Activated T-helper 1 cell treated with Interleukin-2 at 50 U/mL for 16 hours (primary cell): ENCODE measurements around the gene ADH1B.
"Not testable (repeated sequence)": the region's sequence is repeated elsewhere in the genome, so short reads cannot be mapped to it uniquely, and the experiment has no call there.

Experiments used
- DNase-seq: peaks from one replicate; pipeline ENCODE4 v3.0.0-alpha.2; 2020; ENCODE audit warnings: low read depth

Gene ADH1B

GRCh38 chr4:99321241-99322191, at the start of gene ADH1B:
Gene ADH1B (minus strand): TSS chr4:99321401. CDS start chr4:99321331, 70 bp downstream.
- DNase-seq: no peak

DNA sequence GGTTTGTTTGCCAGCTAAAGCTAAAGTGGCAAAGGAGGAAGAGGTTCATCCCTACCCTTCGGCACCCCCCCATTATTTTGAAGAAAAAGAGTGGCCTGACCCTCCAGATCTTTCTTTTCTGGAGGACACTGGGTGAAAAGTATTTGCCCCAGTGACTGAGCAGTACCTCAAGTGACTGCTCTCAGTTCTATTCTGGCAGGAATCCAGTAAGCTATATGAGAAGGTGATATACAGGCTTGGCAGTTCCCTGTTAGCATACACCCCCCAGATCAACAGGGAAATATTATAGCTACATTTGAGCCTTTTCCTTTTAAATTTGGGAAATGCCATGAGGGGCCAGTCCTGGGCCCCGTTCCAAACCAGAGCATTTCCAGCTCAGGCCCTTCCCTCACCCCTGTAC, 46.6 kb upstream of the ADH1B start:
- DNase-seq: not testable (repeated sequence)

DNA sequence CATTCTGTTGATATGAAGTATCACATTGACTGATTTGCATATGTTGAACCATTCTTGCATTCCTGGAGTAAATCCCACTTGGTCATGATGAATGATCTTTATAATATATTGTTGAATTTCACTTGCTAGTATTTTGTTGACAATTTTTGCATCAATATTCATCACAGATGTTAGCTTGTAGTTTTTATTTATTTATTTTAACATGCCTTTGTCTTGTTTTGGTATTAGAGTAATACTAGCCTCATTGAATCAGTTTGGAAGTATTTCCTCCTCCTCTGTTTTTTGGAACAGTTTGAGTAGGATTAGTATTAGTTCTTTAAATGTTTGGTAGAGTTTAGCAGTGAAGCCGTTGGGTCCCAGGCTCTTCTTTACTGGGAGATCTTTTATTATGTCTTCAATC, 45.3 kb upstream of the ADH1B start:
- DNase-seq: no peak

DNA sequence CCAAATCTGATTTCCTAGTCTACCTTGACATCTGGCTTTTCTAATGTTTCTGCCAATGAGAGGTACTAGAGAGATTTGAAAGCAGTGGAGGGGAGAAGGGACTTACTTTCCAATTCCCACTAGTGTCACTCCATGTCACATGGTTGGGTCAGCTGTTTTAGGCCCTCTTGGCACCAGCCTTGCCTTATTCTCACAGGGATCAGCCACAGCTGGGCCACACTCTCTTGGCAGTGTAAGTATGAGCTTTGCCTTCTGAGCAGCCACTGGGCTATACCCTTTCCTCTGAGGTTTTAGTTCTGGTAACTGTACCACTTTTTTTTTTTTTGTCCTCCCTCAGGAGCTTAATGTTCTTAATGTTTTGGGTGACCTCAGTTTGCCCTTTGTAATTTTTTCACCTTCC, 41.6 kb upstream of the ADH1B start:
- no peak for DNase-seq

DNA sequence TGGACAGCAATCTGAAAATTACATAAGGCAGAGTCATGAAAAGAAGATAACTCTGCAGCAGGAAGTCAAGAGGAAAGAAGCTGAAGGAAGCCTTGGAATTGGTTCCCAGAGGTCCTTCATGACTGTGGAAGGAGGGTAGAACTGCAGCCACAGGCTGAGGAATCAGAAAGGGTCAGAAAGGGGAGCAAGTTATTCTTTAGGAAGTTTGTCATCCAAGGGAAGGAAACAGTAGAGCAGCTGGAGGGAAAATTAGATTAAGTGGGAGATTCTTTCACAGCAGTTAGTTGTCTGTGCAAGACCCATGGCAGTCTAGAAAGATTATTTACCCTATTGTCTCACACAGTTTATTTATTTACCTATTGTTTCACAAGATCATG, 40.7 kb upstream of the ADH1B start:
- DNase-seq: no peak

- no peak for DNase-seq
Observed at GRCh38 chr4:99361268-99361898, 40.2 kb upstream of the ADH1B start.

DNA sequence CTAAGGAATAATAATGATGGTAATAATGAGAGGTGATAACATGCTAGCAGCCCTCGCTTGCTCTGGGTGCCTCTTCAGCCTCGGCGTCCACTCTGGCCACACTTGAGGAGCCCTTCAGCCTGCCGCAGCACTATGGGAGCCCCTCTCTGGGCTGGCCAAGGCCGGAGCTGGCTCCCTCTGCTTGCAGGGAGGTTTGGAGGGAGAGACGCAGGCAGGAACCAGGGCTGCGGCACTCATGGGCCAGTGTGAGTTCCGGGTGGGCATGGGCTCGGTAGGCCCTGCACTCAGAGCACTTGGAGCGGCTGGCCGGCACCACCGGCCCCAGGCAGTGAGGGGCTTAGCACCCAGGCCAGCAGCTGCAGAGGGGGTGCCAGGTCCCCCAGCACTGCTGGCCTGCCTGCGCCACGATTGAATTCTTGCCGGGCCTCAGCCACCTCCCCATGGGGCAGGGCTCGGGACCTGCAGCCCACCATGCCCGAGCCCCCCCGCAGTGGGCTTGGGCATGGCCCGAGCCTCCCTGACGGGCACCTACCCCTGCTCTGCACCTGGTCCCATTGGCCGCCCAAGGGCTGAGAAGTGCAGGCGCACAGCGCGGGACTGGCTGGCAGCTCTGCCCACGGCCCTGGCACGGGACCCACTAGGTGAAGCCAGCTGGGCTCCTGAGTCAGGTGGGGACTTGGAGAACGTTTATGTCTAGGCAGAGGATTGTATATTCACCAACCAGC, 38.4 kb upstream of the ADH1B start:
- no peak for DNase-seq

DNA sequence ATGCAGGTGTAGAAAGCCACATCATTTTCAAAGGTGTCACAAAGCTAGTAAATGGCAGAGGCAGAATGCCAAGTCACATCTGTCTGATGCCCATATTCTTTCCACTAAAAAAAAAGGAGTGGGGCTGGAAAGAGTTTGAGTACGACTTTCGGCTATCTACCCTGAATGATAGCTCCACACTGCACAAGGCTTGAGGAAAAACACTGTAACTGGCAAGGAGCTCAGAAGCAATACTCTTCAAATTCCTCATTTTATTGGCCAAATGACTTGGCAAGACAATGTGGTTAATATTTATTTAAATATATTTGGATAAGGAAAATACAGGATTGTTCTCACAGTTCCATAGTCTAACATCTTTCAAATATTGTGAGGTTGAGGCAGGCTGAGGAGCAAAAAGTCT, 36.7 kb upstream of the ADH1B start:
- no peak for DNase-seq

DNA sequence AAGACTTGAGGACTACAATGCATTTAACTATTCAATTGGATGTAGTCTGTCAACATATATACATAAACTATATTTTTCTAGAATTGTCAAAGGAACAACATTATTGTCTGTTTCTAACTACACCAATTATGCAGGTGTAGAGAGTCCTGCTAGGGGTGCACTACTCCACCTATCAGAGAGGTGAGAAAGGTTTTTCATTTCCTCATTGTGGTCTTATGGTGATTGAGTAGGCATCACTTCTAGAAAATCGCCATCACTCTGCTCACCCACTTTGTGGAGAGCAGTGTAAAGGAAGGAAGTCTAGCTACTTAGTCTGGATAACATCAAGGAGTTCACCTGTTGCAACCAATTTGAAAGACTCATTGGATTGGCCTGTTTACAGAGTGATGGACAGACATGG, 35.8 kb upstream of the ADH1B start:
- DNase-seq: no peak

- DNase-seq: not testable (repeated sequence)
Observed at GRCh38 chr4:99356149-99356548, 34.9 kb upstream of the ADH1B start.

DNA sequence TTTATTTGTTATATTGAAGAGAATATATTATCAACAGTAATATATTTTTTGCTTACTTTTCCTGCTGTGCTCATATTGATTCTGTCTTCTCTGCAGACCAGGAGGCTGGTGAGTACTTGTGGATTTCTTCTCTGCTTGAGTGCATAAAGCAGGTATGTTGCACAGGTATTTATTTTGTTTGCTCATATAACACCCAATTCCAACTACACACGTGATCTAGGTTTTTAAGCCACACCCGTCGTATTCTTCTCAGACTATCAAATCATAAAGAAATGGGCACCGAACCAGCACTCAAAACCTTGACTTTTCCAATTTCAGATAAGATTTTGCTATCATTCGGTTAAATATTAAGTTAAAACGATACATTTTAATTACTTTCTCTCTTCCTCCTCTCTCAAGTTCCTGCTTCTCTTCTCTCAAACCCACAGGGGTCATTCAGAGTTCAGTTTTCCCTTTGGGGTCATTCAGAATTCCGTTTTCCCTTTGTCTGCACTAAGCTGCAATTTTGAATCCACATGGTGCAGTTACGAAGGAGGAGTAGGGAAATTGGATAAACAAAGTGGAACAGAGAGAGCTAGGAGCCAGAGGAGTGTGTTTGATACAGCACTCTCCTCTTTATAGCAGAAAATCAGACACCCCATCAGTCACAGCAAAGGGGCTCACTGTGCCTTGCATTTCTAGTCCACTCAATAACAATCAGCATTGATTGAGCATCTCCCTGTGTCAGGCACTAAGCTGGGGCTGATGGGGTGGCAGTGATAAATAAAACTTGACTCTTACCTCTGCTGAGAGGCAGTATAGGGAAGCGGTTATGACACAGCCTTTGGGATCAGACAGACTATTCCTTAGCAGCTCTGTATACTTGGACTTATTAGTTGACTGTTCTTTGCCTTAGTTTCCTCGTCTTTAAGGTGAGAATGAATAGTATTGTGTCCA, 31.7 kb upstream of the ADH1B start, which contains the start of gene ADH1C:
Gene ADH1C (minus strand): TSS at position 145 of the 936 bp plus-strand sequence. CDS start 71 bp downstream, at position 74.
- no peak for DNase-seq

DNA sequence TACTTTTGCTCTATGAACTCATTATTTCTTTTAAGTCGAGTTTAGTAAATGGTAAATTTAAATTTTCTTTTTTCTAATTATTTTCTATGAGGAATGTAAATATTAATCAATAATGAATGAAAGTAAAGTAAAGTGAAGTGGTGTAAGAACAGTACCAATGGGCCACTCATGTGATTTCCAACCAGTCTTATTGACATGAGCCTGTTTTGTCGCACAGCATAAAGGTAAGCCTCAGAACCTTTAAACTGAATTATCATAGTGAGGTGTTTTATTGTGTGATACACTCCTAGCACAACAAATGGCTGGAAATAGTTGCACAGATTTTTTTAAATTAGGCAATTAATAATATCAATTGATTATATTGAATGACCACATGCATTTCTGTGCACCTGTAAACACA, 30.3 kb upstream of the ADH1B start:
- no peak for DNase-seq

DNA sequence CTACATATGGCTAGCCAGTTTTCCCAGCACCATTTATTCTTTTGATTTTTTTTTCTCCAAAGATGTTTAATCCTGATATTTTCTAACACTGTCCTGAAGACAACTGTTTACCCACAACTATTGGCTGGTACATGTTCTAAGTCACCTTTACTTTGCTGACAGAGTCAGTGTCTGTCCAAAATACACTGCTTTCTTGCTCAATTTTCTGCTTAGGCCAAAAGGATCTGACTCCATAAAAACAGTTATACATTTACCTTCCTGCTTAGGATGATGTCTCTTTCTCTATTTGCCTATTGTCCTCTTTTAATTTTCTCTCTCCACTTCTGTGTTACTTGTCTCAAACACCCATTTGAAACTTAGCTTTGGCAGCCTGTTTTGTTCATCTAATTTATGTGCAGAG, 28.1 kb upstream of the ADH1B start:
- DNase-seq: no peak

- DNase-seq: not testable (repeated sequence)
Observed at GRCh38 chr4:99342624-99343023, 21.4 kb upstream of the ADH1B start.

- DNase-seq: no peak
Observed at GRCh38 chr4:99341426-99341825, 20.2 kb upstream of the ADH1B start.

DNA sequence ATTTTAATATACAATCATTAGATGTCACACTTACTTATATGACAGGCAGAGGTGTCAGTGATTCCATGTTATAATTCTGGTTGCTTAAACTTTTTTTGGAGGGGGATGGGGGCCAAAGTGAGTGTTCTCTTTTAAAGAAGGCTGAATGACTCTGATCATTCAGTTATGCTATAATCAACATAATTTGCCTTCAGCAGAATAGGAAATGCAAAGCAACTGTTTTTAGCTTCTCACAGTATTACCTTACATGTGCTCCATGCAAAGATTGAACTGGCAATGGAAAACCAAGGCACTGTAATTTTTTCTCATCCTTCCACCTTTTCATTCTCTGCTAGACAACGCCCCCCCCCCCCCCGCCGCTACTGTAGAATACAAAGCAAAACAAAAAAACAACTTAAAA, 18.0 kb upstream of the ADH1B start:
- no peak for DNase-seq

DNA sequence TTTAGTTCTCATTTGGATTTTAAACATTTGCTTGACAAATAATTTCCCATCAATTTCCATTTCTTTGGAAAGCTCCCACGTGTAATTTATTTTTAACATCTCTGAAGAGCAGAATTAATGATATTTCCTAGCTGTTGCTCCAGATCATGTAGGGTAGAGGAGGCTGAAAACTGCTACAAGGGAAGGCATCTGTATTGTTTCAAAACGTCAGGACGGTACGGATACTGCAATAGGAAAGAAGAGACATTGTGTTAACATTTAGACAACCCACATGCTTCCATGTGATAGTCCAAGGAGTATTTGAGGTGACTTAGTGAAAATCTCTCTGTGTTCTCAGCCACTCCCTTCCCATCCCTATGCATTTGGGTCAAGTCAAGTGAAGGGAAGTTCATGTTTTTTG, 15.4 kb upstream of the ADH1B start:
- no peak for DNase-seq

- no peak for DNase-seq
Observed at GRCh38 chr4:99334880-99335279, 13.7 kb upstream of the ADH1B start.

DNA sequence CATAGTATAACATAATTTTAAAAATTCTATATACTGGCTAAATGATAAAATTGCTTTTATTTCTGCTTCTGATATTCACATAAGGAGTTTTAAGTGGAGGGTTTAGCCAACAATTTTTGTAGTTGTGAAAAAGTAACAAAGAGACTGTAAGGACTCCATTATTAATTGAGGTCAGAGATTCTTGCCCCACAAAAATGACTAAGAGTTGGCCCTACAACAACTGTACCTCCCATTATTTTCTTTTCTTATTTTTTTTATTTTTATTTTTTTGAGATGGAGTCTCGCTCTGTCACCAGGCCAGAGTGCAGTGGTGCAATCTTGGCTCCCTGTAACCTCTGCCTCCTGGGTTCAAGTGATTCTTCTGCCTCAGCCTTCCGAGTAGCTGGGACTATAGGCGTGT, 9.4 kb upstream of the ADH1B start:
- DNase-seq: no peak

DNA sequence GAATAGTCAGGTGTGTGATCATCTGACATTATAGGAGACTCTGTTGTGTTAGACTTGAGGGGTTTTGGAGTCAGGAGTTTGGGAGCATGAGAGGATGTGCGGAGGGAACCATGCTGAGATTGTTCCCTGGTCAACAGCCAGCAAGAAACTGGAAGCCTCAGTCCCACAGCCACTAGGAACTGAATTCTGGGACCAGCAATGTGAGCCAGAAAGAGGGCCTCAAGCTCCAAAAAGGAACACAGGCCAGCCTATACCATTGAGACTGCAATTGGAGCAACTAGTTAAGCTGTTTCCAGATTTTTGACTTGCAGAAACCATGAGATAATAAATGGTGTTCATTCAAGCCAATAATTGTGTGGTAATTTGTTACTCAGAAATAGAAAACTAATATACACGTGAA, 8.7 kb upstream of the ADH1B start:
- no peak for DNase-seq

GRCh38 chr4:99324979-99325378, 3.8 kb upstream of the ADH1B start:
- no peak for DNase-seq

- no peak for DNase-seq
Observed at GRCh38 chr4:99324361-99324760, 3.2 kb upstream of the ADH1B start.
